Uterus (tissue), 4 donors: Measurements from ENCODE around the gene A2M. TPM values are rescaled to one million over a fixed set of nuclear protein-coding genes. Genes with fewer than 3 reads are reported as not detected.

Experiments used
- DNase-seq, 2 donors: peaks; one replicate each; pipeline ENCODE4 v3.0.0-alpha.2; 2019 to 2020
- H3K27ac ChIP-seq, 2 donors: fragments of 200-600 bp; sonication (generic); 1 replicate in 1 of 2; 2 replicates in 1 of 2; pipeline ENCODE4 v1.5.1; 2016 to 2018
- H3K27me3 ChIP-seq, 2 donors: fragments of 200-600 bp; sonication (generic); one replicate each; pipeline ENCODE4 v1.5.1; 2018 to 2019; ENCODE audit warnings: control low read depth in 1 of 2
- H3K36me3 ChIP-seq, 2 donors: fragments of 200-600 bp; sonication (generic); one replicate each; pipeline ENCODE4 v1.5.1; 2019; ENCODE audit warnings: control low read depth in 1 of 2
- H3K4me1 ChIP-seq, 2 donors: fragments of 200-600 bp; sonication (generic); one replicate each; pipeline ENCODE4 v1.5.1; 2018 to 2019; ENCODE audit warnings: control low read depth in 1 of 2
- H3K4me3 ChIP-seq, 2 donors: fragments of 200-600 bp; sonication (generic); 1 replicate in 1 of 2; 2 replicates in 1 of 2; pipeline ENCODE4 v1.5.1; 2018 to 2019; ENCODE audit warnings: mild to moderate bottlenecking in 1 of 2
- H3K9me3 ChIP-seq, 2 donors: fragments of 200-600 bp; sonication (generic); one replicate each; pipeline ENCODE4 v1.5.1; 2019; ENCODE audit warnings: control low read depth in 1 of 2
- POLR2A ChIP-seq, 2 donors: fragments of 450-650 bp; IDR thresholded peaks; one replicate each; pipeline ENCODE4 v1.6.1; 2016; ENCODE audit warnings: antibody characterized with exemption in 2 of 2, mild to moderate bottlenecking in 1 of 2, moderate library complexity in 1 of 2
- intact Hi-C: fragments of 100-400 bp; cut with DNase I; formaldehyde crosslinking; loops from one replicate; pipeline ENCODE4 v1.15.1; 2023; ENCODE audit warnings: low total_unique reads
- total RNA-seq, 4 donors: library from RNA; depleted of rRNA in 3 of 4; stranded (reverse); fragments of >200 nt in 3 of 4; gene quantifications; one replicate each; pipeline versions ENCODE4 v1.1.0 to v1.2.4, GENCODE V29; 2014 to 2023
- TF ChIP-seq, protein P1 (sequence below), 4 experiments: fragments of 200-600 bp in 2 of 4; fragments of 450-650 bp in 2 of 4; sonication (generic) in 2 of 4; IDR thresholded peaks; one replicate each; pipeline ENCODE4 v1.5.1; 2016 to 2019; ENCODE audit warnings: antibody characterized with exemption in 4 of 4, mild to moderate bottlenecking in 2 of 4, moderate library complexity in 1 of 4
- donor health status: DM: yes; HTN: yes; CAD: no.

The A2M gene
- total RNA-seq, 4 donors from 2014 or later = 305 to 1,063 (median 353) TPM

DNA sequence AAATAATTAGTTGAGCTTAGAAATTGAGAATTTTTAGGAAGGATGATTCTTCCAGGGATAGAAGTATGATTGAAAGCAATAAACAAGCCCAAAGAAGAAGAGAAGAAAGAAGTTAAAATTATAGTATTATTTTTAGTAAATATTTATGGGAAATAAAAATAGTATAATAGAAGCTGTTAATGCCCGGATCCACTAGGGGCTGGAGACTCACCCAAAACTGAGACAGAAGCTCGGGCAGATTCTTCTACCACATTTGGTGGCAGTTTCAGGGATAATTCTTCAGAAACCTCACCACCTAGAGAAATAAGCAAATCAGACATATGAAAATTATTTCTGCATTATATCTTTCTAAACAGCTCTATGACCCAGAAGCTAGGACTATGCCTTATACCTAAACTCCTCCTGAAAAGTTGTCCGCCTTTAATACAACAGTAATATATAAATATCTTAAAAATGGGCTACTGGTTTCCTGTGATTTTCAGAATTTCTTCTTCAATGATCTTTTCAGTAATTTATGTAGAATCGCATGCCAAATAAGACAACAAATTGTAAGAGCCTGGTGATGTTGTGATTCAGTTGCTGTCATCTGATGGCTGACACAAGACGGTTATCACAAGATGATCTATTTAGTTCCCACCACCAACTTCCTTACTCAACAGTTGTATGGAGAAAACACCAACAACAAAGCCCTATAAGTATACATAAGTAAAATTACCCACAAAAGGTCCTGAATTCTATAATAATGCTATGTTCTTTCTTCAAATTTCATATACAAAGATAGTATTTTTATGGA is 35.6 kb downstream of the A2M start:
- intact Hi-C loops = no loop called here
- no peak for DNase-seq
- no peak overlapping the region for H3K27ac ChIP-seq
- peaks cover 0 to 13% of the 10 kb centered on the region in 2 donors for H3K9me3 ChIP-seq
- H3K4me3 ChIP-seq = no peak overlapping the region
- H3K27me3 ChIP-seq = no peaks in the 10 kb centered on the region
- no peaks in the 10 kb centered on the region for H3K36me3 ChIP-seq
- TF ChIP-seq POLR2A (IDR thresholded peaks at IDR 0.05) = no peak
- TF ChIP-seq, protein P1, sequence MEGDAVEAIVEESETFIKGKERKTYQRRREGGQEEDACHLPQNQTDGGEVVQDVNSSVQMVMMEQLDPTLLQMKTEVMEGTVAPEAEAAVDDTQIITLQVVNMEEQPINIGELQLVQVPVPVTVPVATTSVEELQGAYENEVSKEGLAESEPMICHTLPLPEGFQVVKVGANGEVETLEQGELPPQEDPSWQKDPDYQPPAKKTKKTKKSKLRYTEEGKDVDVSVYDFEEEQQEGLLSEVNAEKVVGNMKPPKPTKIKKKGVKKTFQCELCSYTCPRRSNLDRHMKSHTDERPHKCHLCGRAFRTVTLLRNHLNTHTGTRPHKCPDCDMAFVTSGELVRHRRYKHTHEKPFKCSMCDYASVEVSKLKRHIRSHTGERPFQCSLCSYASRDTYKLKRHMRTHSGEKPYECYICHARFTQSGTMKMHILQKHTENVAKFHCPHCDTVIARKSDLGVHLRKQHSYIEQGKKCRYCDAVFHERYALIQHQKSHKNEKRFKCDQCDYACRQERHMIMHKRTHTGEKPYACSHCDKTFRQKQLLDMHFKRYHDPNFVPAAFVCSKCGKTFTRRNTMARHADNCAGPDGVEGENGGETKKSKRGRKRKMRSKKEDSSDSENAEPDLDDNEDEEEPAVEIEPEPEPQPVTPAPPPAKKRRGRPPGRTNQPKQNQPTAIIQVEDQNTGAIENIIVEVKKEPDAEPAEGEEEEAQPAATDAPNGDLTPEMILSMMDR (IDR thresholded peaks at IDR 0.05) = no peak
- no peaks in the 10 kb centered on the region for H3K4me1 ChIP-seq

DNA sequence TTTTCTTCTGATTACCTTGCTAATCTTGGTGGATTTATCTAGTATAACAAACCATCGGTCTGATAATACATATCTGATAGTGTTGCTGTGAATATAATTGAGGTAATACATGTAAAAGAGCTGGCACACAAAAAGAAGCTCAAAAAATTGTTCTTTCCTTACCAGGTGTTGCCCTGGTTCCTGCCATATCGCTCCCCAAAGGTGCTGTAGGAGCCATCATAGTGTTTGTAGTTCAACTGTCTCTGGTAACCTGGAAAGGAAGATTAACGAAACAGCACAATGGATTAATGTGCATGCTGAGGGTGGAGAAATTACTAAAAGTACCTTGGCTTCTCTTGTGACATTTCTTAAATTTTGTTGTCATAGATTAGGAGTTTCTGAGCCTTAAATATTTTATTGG is 36.6 kb downstream of the A2M start:
- H3K36me3 ChIP-seq = no peaks in the 10 kb centered on the region
- H3K4me1 ChIP-seq = no peaks in the 10 kb centered on the region
- no peak for DNase-seq
- H3K9me3 ChIP-seq = peaks cover 0 to 9% of the 10 kb centered on the region in 2 donors
- no peak overlapping the region for H3K4me3 ChIP-seq
- TF ChIP-seq POLR2A (IDR thresholded peaks at IDR 0.05) = no peak
- TF ChIP-seq, protein P1 (IDR thresholded peaks at IDR 0.05) = no peak
- no peaks in the 10 kb centered on the region for H3K27me3 ChIP-seq
- intact Hi-C loops = no loop called here
- H3K27ac ChIP-seq = no peak overlapping the region

DNA sequence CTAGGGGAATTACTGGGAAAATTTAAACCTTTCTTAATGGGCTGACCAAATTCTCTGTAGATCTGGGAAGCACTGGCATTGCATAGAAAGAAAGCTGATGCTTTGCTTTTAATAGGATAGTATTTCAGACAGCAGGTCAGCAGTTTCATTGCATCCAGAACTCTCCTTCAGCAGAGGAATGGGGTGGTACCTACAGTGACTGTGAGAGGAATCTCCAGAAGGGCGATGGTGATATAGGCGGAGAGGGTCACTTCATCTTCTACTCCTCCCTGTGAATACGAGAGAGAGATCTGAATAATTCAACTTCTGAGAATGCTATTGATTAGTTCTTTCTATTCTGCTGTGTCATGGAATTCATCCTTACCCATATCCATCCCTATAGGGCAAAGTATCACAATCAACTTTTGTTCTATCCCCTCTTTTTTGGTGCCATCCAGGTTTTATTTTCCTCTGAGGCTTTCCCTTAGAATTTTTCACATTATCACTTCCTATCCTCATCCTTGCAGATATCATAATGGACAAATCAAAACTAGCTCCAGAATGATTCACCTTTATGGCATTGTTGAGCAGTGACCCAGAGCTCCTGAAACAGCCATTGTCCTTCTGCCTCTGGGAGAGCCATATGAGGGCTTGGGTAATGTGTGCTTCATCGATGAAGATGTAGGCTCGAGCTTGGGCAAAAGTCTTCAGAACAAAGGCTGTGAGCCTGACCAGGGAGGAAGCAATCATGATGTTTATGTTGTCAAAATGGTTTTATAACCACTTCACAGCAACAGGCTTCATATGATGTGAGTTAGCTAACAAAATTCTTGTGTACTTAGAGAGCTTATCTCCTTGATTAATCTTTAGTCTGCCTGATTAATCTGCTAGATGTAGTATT is 38.3 kb downstream of the A2M start:
- intact Hi-C loops = no loop called here
- H3K9me3 ChIP-seq = no peaks in the 10 kb centered on the region
- no peak overlapping the region for H3K4me3 ChIP-seq
- no peaks in the 10 kb centered on the region for H3K27me3 ChIP-seq
- no peaks in the 10 kb centered on the region for H3K4me1 ChIP-seq
- DNase-seq = no peak
- H3K36me3 ChIP-seq = no peaks in the 10 kb centered on the region
- H3K27ac ChIP-seq = no peak overlapping the region
- TF ChIP-seq POLR2A (IDR thresholded peaks at IDR 0.05) = no peak
- TF ChIP-seq, protein P1 (IDR thresholded peaks at IDR 0.05) = no peak

DNA sequence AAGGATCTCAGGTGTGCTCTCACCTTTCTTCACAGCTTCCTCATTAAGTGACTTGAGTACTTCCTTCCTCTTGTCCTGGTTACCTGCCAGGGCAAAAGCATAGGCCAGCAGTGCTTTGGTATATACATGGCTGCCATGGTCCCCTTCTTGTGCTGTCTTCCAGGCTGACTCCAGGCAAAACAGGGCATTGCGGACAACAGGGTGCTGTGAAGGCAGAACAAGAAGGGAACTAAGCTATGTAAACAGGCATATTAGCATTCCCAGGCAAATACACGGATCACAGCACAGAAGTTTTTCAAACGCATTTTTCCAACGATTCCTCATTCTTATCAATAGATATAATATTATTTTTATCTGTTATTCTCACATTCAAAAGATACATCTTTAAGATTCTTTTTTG is 39.0 kb downstream of the A2M start:
- Histone ChIP-seq H3K27ac (no peak overlapping the region), H3K36me3 (no peaks in the 10 kb centered on the region), H3K4me1 (no peaks in the 10 kb centered on the region), H3K27me3 (no peaks in the 10 kb centered on the region), H3K4me3 (no peak overlapping the region), H3K9me3 (no peaks in the 10 kb centered on the region)
- intact Hi-C loops = no loop called here
- TF ChIP-seq, protein P1 (IDR thresholded peaks at IDR 0.05) = no peak
- no peak for TF ChIP-seq POLR2A (IDR thresholded peaks at IDR 0.05)
- no peak for DNase-seq

DNA sequence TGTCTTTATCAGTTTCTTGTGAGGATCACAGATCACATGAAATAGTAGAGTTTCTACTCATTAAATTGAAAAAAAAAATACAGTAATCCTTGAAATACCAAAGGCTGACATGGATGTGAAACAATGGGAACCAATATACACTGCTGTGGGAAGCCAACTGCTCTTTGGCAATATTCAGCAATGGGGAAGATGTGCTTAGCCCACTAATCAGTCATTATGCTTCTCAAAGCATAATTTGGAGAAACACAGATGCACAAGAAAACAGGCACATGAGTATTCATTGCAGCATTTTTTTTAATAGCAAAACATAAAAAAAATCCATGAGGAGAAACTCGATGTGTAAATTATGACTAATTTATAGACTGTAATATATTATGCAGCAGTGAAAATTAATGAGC is 40.6 kb downstream of the A2M start:
- no peaks in the 10 kb centered on the region for H3K4me1 ChIP-seq
- DNase-seq = no peak
- intact Hi-C loops = no loop called here
- H3K27me3 ChIP-seq = no peaks in the 10 kb centered on the region
- H3K27ac ChIP-seq = no peak overlapping the region
- no peaks in the 10 kb centered on the region for H3K9me3 ChIP-seq
- H3K4me3 ChIP-seq = no peak overlapping the region
- TF ChIP-seq POLR2A (IDR thresholded peaks at IDR 0.05) = no peak
- TF ChIP-seq, protein P1 (IDR thresholded peaks at IDR 0.05) = no peak
- no peaks in the 10 kb centered on the region for H3K36me3 ChIP-seq
